ENCODE data around the gene TTC28. TPM values are rescaled to one million over a fixed set of nuclear protein-coding genes. Genes with fewer than 3 reads are reported as not detected.

TTC28 gene
- total RNA-seq, 1 experiment from 2014 or later, result 0.12 TPM

DNA sequence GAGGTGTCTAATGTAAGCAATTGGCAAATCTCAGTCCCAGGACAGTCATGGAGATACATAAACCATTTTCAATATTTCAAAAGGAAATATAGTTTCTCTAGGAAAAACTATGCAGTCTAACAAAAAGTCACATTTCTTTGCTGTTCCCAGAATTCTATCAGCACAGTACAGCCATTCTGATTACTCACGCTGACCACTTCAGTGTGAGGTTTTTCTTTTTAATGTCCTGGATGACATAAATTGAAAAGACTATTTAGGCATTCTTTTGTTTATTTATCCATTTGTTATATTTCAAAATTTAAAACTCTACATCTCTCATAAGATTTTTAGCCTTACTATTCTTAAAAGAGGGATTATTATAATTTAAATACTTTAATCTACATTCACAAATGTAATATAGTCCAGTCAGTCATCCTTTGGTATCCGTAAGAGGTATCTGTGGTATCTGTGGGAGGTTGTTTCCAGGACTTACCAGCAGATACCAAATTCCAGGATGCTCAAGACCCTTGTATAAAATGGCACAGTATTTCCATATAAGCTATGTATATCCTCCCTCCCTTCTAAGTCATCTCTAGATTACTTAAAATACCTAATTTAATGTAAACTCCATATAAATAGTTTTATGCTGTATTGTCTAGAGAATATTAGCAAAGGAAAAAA is 429.5 kb downstream of the TTC28 start:
- no peak overlapping the region for H3K4me2 ChIP-seq (ENCODE audit: low read length)
- H2AFZ ChIP-seq (ENCODE audit: low read depth, low read length, poor library complexity, severe bottlenecking), result no peak overlapping the region
- ChIA-PET RAD21 (ENCODE audit: low non-redundant PET in 1 of 2, low total read pairs in 2 of 2, uncharacterized antibody in 2 of 2, unreplicated experiment in 2 of 2) (no interaction called here), CTCF (no interaction called here), POLR2A (no interaction called here)
- H3K9me3 ChIP-seq (ENCODE audit: control insufficient read depth in 1 of 2, insufficient read depth in 1 of 2, low read depth in 1 of 2, low read length in 2 of 2), result no peaks in the 10 kb centered on the region
- H3K9me2 ChIP-seq (ENCODE audit: insufficient read depth), result no peaks in the 10 kb centered on the region
- no peaks in the 10 kb centered on the region for H3K4me1 ChIP-seq (ENCODE audit: control insufficient read depth in 1 of 2, insufficient read depth in 2 of 2, low read length in 2 of 2)
- DNase-seq (ENCODE audit: low read depth, low spot score) (no peak), ATAC-seq (no peak)
- no peak overlapping the region for H3K4me3 ChIP-seq (replicated peaks in 1 of 2; ENCODE audit: low read depth in 1 of 2, low read length in 2 of 2)
- no peak overlapping the region for H3K27ac ChIP-seq (ENCODE audit: low read depth, low read length)
- TF ChIP-seq POLR2AphosphoS5 (IDR thresholded peaks at IDR 0.05; ENCODE audit: low read depth, low read length), result no peak
- no peak for TF ChIP-seq JUND (IDR thresholded peaks at IDR 0.05)
- TF ChIP-seq CBX3 (IDR thresholded peaks at IDR 0.05; ENCODE audit: low read depth), result no peak
- no peak for TF ChIP-seq SP1 (IDR thresholded peaks at IDR 0.05; ENCODE audit: low read depth)
- no peak for TF ChIP-seq POLR2A (IDR thresholded peaks at IDR 0.05; ENCODE audit: borderline replicate concordance, extremely low read depth, insufficient read depth, insufficient read length)
- TF ChIP-seq EZH2 (IDR thresholded peaks at IDR 0.05), result no peak
- no peak for TF ChIP-seq TCF7L2 (IDR thresholded peaks at IDR 0.05; ENCODE audit: borderline replicate concordance, extremely low read depth, insufficient read depth, insufficient read length)
- TF ChIP-seq, protein P1, sequence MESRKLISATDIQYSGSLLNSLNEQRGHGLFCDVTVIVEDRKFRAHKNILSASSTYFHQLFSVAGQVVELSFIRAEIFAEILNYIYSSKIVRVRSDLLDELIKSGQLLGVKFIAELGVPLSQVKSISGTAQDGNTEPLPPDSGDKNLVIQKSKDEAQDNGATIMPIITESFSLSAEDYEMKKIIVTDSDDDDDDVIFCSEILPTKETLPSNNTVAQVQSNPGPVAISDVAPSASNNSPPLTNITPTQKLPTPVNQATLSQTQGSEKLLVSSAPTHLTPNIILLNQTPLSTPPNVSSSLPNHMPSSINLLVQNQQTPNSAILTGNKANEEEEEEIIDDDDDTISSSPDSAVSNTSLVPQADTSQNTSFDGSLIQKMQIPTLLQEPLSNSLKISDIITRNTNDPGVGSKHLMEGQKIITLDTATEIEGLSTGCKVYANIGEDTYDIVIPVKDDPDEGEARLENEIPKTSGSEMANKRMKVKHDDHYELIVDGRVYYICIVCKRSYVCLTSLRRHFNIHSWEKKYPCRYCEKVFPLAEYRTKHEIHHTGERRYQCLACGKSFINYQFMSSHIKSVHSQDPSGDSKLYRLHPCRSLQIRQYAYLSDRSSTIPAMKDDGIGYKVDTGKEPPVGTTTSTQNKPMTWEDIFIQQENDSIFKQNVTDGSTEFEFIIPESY (IDR thresholded peaks at IDR 0.05; ENCODE audit: extremely low read depth, insufficient replicate concordance, low read length), result no peak
- TF ChIP-seq FOSL1 (IDR thresholded peaks at IDR 0.05; ENCODE audit: low read depth), result no peak
- TF ChIP-seq, protein P2, sequence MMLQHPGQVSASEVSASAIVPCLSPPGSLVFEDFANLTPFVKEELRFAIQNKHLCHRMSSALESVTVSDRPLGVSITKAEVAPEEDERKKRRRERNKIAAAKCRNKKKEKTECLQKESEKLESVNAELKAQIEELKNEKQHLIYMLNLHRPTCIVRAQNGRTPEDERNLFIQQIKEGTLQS (IDR thresholded peaks at IDR 0.05), result no peak
- TF ChIP-seq EGR1 (IDR thresholded peaks at IDR 0.05; ENCODE audit: low read depth), result no peak
- TF ChIP-seq, protein P3, sequence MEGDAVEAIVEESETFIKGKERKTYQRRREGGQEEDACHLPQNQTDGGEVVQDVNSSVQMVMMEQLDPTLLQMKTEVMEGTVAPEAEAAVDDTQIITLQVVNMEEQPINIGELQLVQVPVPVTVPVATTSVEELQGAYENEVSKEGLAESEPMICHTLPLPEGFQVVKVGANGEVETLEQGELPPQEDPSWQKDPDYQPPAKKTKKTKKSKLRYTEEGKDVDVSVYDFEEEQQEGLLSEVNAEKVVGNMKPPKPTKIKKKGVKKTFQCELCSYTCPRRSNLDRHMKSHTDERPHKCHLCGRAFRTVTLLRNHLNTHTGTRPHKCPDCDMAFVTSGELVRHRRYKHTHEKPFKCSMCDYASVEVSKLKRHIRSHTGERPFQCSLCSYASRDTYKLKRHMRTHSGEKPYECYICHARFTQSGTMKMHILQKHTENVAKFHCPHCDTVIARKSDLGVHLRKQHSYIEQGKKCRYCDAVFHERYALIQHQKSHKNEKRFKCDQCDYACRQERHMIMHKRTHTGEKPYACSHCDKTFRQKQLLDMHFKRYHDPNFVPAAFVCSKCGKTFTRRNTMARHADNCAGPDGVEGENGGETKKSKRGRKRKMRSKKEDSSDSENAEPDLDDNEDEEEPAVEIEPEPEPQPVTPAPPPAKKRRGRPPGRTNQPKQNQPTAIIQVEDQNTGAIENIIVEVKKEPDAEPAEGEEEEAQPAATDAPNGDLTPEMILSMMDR (IDR thresholded peaks at IDR 0.05 in 2 of 3, conservative IDR thresholded peaks at IDR 0.05 in 1 of 3; ENCODE audit: borderline replicate concordance in 1 of 3, insufficient read depth in 1 of 3, low read depth in 2 of 3, low read length in 2 of 3), result no peak
- TF ChIP-seq, protein P4, sequence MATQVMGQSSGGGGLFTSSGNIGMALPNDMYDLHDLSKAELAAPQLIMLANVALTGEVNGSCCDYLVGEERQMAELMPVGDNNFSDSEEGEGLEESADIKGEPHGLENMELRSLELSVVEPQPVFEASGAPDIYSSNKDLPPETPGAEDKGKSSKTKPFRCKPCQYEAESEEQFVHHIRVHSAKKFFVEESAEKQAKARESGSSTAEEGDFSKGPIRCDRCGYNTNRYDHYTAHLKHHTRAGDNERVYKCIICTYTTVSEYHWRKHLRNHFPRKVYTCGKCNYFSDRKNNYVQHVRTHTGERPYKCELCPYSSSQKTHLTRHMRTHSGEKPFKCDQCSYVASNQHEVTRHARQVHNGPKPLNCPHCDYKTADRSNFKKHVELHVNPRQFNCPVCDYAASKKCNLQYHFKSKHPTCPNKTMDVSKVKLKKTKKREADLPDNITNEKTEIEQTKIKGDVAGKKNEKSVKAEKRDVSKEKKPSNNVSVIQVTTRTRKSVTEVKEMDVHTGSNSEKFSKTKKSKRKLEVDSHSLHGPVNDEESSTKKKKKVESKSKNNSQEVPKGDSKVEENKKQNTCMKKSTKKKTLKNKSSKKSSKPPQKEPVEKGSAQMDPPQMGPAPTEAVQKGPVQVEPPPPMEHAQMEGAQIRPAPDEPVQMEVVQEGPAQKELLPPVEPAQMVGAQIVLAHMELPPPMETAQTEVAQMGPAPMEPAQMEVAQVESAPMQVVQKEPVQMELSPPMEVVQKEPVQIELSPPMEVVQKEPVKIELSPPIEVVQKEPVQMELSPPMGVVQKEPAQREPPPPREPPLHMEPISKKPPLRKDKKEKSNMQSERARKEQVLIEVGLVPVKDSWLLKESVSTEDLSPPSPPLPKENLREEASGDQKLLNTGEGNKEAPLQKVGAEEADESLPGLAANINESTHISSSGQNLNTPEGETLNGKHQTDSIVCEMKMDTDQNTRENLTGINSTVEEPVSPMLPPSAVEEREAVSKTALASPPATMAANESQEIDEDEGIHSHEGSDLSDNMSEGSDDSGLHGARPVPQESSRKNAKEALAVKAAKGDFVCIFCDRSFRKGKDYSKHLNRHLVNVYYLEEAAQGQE (IDR thresholded peaks at IDR 0.05; ENCODE audit: low read depth), result no peak
- no peak for TF ChIP-seq ZFX (IDR thresholded peaks at IDR 0.05)
- TF ChIP-seq YY1 (IDR thresholded peaks at IDR 0.05; ENCODE audit: extremely low read depth, insufficient replicate concordance, low read depth, low read length), result no peak
- TF ChIP-seq, protein P5, sequence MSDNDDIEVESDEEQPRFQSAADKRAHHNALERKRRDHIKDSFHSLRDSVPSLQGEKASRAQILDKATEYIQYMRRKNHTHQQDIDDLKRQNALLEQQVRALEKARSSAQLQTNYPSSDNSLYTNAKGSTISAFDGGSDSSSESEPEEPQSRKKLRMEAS (IDR thresholded peaks at IDR 0.05), result no peak
- TF ChIP-seq CEBPB (IDR thresholded peaks at IDR 0.05; ENCODE audit: low read depth), result no peak
- TF ChIP-seq SRF (IDR thresholded peaks at IDR 0.05; ENCODE audit: low read depth), result no peak
- no peak for TF ChIP-seq ELF1 (IDR thresholded peaks at IDR 0.05; ENCODE audit: borderline replicate concordance, low read depth)
- TF ChIP-seq ZNF274 (IDR thresholded peaks at IDR 0.05; ENCODE audit: low read depth, low read length), result no peak
- H3K27me3 ChIP-seq (ENCODE audit: insufficient read depth, low read length), result peaks cover 53% of the 10 kb centered on the region
- no peaks in the 10 kb centered on the region for H3K79me2 ChIP-seq (ENCODE audit: insufficient read depth, low read length)
- H3K9ac ChIP-seq (ENCODE audit: low read length), result no peak overlapping the region
- BruUV-seq (replicated peaks), result no TSS peak
- intact Hi-C loops (cut with micrococcal nuclease), result no loop called here
- H4K20me1 ChIP-seq (ENCODE audit: insufficient read depth), result no peaks in the 10 kb centered on the region
- H3K36me3 ChIP-seq (ENCODE audit: control insufficient read depth in 1 of 2, insufficient read depth in 2 of 2, low read length in 2 of 2), result no peaks in the 10 kb centered on the region
